Retinal pigment epithelial cell (primary cell): ENCODE results near the gene KIFBP.
"Not testable (repeated sequence)": the region's sequence is repeated elsewhere in the genome, so short reads cannot be mapped to it uniquely, and the experiment has no call there.

Experiments used
- DNase-seq: peaks from one replicate; pipeline ENCODE4 v3.0.0-alpha.2; 2010; ENCODE audit warnings: low read depth
- H3K4me3 ChIP-seq: 2 replicates; pipeline ENCODE4 v1.5.1; 2011; ENCODE audit warnings: mild to moderate bottlenecking, low read length, control low read depth, moderate library complexity
- TF ChIP-seq, protein P1 (sequence below): conservative IDR thresholded peaks from 2 replicates; pipeline ENCODE4 v1.5.1; 2011; ENCODE audit warnings: low read depth, low read length, control low read depth, inconsistent platforms

KIFBP gene

DNA sequence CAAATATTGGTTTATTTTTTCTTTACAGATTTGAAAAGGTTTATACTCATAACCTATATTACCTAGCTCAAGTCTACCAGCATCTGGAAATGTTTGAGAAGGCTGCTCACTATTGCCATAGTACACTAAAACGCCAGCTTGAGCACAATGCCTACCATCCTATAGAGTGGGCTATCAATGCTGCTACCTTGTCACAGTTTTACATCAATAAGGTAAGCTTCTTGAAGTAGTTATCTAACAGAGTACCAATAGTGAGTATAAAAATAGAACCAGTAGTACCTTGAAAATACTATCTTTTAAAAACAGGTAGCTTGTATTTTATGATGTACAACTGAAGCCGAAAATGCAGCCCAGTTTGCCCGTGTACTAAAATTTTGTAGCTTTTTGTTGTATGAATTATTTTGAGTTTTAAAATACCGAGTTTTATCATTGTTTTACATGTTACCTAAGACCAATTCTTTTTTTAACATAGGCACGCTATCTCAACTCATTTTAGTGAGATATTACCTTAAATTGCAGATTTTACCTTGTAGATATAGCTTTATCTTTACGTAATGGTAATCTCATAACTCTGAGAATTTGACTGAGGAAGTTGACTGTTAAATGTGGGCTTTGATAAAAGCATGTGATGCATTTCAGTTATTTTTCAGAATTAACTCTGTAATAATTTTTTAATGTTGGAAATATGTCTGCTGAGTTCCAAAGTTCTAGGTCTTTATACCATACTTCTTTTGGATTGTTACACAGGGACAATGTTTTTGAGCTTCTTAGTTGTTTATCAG is 17.3 kb downstream of the KIFBP start:
- TF ChIP-seq, protein P1, sequence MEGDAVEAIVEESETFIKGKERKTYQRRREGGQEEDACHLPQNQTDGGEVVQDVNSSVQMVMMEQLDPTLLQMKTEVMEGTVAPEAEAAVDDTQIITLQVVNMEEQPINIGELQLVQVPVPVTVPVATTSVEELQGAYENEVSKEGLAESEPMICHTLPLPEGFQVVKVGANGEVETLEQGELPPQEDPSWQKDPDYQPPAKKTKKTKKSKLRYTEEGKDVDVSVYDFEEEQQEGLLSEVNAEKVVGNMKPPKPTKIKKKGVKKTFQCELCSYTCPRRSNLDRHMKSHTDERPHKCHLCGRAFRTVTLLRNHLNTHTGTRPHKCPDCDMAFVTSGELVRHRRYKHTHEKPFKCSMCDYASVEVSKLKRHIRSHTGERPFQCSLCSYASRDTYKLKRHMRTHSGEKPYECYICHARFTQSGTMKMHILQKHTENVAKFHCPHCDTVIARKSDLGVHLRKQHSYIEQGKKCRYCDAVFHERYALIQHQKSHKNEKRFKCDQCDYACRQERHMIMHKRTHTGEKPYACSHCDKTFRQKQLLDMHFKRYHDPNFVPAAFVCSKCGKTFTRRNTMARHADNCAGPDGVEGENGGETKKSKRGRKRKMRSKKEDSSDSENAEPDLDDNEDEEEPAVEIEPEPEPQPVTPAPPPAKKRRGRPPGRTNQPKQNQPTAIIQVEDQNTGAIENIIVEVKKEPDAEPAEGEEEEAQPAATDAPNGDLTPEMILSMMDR = no peak
- no peak for DNase-seq
- H3K4me3 ChIP-seq = no peak overlapping the region

DNA sequence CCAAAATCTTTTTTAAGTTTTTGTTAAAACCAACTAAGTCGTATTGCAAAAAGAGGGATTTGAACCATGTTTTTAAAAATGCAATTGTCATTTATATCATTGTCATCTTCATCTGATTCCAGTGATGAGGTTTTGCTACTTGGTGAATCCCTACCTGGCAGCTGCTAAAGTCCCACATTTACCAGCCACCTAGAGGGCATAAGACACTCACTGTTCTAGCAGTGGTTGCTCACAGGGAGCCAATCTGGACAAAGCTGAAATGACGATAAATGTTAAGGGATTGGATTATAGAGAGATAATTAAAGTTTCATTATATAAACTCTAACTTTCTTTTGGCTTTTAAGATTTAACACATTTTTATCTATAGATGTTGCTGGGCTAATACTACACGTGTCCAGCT is 18.7 kb downstream of the KIFBP start:
- H3K4me3 ChIP-seq = no peak overlapping the region
- TF ChIP-seq, protein P1 = no peak
- DNase-seq = no peak

DNA sequence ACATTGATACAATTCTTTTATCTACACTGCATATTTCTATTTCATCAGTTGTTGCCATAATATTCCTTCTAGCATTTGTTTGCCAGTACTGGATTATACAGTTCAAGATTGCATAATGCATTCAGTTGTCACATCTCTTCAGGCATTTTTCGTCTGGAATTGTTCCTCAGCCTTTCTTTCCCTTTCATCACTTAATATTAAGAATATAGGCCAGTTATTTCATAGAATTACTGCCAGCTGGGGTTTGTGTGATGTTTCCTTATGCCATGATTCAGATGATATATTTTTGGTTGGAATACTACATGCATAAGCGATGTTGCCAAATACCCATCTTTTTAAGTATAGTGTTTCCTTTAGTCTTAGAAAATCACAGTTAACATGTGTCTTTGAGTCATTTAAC is 20.8 kb downstream of the KIFBP start:
- TF ChIP-seq, protein P1 = no peak
- H3K4me3 ChIP-seq = no peak overlapping the region
- DNase-seq = no peak

DNA sequence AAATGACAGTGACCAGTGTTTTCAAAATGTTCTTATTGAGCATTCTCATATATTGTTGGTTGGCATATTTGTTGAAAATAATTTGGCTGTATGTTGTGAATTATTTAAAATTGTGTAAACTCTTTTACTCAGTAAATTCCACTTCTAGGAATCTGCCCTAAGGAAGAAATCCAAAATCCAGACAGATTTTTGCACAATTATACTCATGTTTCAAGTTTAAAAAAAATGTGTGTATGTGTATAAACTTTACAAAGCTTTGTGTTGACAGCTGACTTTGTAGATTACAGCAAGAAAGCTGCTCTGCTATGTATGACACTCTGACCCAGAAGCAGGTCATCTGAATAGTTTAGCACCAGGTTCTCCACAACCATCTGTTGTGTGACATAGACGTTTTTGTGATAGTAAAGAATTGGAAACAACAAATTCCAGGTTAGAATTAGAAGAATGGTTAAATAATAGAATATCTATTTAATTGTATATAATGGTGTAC is 21.6 kb downstream of the KIFBP start:
- TF ChIP-seq, protein P1 = no peak
- no peak for DNase-seq
- H3K4me3 ChIP-seq = no peak overlapping the region

DNA sequence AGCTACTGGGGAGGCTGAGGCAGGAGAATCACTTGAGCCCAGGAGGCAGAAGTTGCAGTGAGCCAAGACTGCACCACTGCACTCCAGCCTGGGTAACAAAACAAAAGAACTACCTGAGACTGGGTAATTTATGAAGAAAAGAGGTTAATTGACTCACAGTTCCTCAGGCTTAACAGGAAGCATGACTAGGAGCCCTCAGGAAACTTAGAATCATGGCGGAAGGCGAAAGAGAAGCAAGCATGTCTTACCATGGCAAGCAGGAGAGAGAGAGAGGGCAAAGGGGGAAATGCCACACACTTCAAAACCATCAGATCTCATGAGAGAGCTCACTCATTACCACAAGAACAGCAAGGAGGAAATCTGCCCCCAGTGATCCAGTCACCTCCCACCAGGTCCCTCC is 24.2 kb downstream of the KIFBP start:
- DNase-seq, H3K4me3 ChIP-seq: not testable (repeated sequence)

DNA sequence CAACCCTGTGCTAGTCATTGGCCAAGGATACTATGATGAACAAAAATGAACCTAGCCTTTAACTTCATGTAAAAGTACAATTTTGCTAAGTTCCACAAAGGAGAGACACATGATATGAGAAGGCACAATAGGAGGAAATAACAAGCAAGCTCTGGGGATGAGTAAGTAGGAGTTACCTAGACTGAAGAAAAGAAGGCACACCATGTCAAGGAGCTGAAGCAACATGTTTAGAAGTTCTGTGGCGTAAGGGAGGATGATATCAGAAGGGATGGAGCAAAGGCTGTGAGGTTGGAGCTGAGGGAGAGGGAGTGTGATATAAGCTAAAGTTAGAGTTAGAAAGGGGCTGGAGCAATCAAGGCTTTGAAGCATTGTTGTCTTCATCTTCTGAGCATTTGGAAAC is 25.6 kb downstream of the KIFBP start:
- TF ChIP-seq, protein P1 = no peak
- no peak for DNase-seq
- no peak overlapping the region for H3K4me3 ChIP-seq

DNA sequence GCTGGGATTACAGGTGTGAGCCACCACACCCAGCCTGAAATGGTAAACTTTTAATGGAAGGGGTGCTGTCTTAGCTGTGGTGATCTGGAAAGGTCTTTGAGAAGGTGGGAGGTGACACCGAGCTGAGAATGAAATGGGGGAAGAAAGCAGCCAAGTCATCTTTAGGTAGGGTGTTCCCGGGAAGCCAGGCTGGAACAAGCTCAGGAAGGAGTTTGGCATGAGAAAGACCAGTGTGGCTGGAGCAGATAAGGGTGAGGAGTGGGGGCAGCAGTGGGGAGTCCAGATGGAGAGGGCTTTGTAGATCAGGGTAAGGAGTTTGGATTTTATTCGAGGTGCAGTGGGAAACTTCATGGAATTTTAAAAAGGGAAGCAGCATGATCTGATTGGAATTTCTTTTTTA is 30.0 kb downstream of the KIFBP start:
- no peak overlapping the region for H3K4me3 ChIP-seq
- TF ChIP-seq, protein P1 = no peak
- no peak for DNase-seq
